Renal cortical epithelial cell (primary cell): ENCODE results near the gene ECEL1. TPM values are rescaled to one million over a fixed set of nuclear protein-coding genes. Genes with fewer than 3 reads are reported as not detected.

Experiments used
- DNase-seq: peaks from one replicate; pipeline ENCODE4 v3.0.0-alpha.2; 2011; ENCODE audit warnings: low read depth
- total RNA-seq: library from RNA; depleted of rRNA; stranded (reverse); fragments of >200 nt; gene quantifications from 2 replicates; pipeline ENCODE4 v1.2.3, GENCODE V29; 2014

ECEL1 gene
- total RNA-seq, 1 donor from 2014 or later: 0.65 TPM

- DNase-seq: no peak
These were observed 3.6 kb downstream of the ECEL1 start for GRCh38 chr2:232483923-232484627.

GRCh38 chr2:232483311-232483922 lies 4.2 kb downstream of the ECEL1 start:
- no peak for DNase-seq

- DNase-seq: no peak
These were observed 5.1 kb downstream of the ECEL1 start for GRCh38 chr2:232482301-232483238.

GRCh38 chr2:232481322-232482140 lies 6.1 kb downstream of the ECEL1 start:
- no peak for DNase-seq

- DNase-seq: no peak
These were observed 7.1 kb downstream of the ECEL1 start for GRCh38 chr2:232480201-232481190.

- DNase-seq: no peak
These were observed 8.1 kb downstream of the ECEL1 start for GRCh38 chr2:232479341-232480200.

GRCh38 chr2:232478571-232479340 lies 8.9 kb downstream of the ECEL1 start:
- DNase-seq: no peak

- no peak for DNase-seq
These were observed 9.7 kb downstream of the ECEL1 start for GRCh38 chr2:232477751-232478510.

GRCh38 chr2:232476791-232477190 lies 10.8 kb downstream of the ECEL1 start:
- no peak for DNase-seq

- no peak for DNase-seq
These were observed 11.6 kb downstream of the ECEL1 start for GRCh38 chr2:232476045-232476444.

- peak; percentile 32 for DNase-seq
These were observed 14.2 kb downstream of the ECEL1 start for GRCh38 chr2:232473467-232473890.

- no peak for DNase-seq
These were observed 21.4 kb downstream of the ECEL1 start for GRCh38 chr2:232466221-232466620.

- DNase-seq: no peak
These were observed 22.6 kb downstream of the ECEL1 start for GRCh38 chr2:232465061-232465460.

- DNase-seq: no peak
These were observed 23.1 kb downstream of the ECEL1 start for GRCh38 chr2:232464544-232464885.

GRCh38 chr2:232463701-232464543 lies 23.7 kb downstream of the ECEL1 start:
- DNase-seq: no peak

- no peak for DNase-seq
These were observed 27.5 kb downstream of the ECEL1 start for GRCh38 chr2:232460171-232460570.
